PC-9 (cell line): Measurements from ENCODE around the gene MYOM1.

Experiments
- CTCF ChIP-seq: fragments of 200-600 bp; sonication (generic); conservative IDR thresholded peaks from 2 replicates; pipeline ENCODE4 v1.6.1; 2017; ENCODE audit warnings: mixed run types, antibody characterized with exemption, mild to moderate bottlenecking, moderate library complexity
- EZH2 ChIP-seq: fragments of 200-600 bp; sonication (generic); IDR thresholded peaks from 2 replicates; pipeline ENCODE4 v1.8.0; 2017; ENCODE audit warnings: antibody characterized with exemption, low read depth

- no peak for TF ChIP-seq CTCF
- no peak for TF ChIP-seq EZH2
Observed at GRCh38 chr18:3054214-3054613, 165.6 kb downstream of the MYOM1 start.
